HUDEP-2 (cell line): ENCODE results near the gene BDNF.
"Not testable (repeated sequence)": the region's sequence is repeated elsewhere in the genome, so short reads cannot be mapped to it uniquely, and the experiment has no call there.

Experiments
- DNase-seq, 76 experiments: peaks; one replicate each; lab custom pipeline; 2025; ENCODE audit not compliant: unreplicated experiment in 76 of 76; lab: John Stamatoyannopoulos, UW

The BDNF gene

DNA sequence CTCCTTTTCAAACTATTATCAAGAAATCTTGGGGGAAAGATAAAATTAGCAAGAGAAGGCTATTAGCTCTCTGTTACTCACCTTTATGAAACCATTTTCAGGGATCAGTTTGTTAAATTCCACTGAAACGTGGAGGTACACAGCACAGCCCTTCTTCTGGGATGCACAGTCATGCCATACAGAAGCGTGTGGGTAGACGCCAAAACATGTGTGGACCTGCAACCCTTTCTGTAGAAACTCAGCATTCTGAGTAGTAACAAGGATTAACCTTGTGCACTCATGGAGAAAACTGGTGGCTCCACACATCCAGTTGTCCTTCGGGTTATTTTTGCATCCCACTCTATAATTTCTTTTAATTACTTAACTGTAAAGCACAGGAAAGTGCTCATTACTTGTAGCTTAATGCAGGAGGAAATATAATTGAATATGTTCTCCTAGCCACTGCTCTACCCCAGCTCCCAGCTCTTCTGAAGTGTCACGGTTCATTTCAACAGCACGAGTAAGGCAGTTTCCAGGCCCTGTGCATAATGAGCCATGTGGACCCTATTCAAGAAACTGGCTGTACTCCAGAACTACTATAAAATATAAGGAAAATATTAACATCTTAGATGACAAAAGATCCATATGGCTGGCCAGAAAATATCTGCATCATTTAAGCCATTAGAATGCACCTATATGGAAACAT, 26.1 kb downstream of the BDNF start:
- no peak for DNase-seq

DNA sequence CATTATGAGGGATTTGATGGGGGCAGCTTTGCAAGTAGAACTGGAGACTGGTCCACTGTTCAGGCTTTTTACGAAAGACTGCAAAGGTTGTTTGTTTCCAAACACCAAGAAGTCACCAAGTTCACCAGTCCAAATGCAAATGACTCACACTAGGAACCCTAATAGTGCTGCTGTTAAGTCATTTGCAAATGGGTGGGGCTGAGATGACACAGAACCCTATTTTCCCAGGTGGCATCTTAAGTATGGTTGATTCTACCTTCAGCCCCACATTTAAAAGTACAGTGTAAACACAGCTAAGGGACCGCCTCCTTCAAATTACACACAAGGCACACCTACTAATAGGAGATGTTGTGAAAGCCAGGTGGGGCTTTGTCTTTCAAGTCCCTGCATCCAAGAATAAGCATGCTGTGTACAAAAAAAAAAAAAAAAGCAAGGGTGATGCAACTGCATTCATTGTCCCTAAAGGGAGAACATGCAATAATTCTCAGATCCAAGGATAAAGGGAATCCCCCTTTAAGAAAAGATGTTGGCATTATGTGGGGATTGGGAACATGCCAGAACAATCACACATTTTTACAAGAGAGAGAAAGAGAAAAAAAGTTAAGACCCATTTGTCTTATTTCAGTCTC, 27.3 kb downstream of the BDNF start:
- no peak for DNase-seq

GRCh38 chr11:27665508-27666101, 34.6 kb downstream of the BDNF start:
- not testable (repeated sequence) for DNase-seq

- no peak for DNase-seq
Measured at GRCh38 chr11:27663326-27663725, 36.9 kb downstream of the BDNF start.

GRCh38 chr11:27660171-27660570, 40.1 kb downstream of the BDNF start:
- DNase-seq = no peak

GRCh38 chr11:27658535-27659236, 41.6 kb downstream of the BDNF start:
- no peak for DNase-seq

GRCh38 chr11:27656806-27657483, 43.3 kb downstream of the BDNF start:
- no peak for DNase-seq

DNA sequence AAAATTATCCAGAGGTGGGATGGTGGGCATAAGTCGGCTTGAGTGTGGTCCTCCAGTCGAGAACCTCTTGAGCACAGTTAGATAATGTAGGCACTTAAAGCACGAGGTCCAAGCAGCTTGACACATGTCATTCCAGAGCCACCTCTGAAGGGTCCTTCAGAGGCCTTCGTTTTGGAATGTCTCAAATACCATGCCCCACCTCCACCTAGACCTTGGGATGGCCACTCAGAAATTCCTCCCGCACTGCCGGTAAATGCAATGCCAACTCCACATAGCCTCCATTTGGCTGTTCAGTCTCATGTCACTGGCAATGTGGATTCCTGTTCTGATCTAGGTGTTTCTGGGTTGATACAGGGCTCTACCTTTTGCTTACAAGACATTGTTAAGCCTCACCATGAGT, 43.9 kb downstream of the BDNF start:
- DNase-seq = no peak

DNA sequence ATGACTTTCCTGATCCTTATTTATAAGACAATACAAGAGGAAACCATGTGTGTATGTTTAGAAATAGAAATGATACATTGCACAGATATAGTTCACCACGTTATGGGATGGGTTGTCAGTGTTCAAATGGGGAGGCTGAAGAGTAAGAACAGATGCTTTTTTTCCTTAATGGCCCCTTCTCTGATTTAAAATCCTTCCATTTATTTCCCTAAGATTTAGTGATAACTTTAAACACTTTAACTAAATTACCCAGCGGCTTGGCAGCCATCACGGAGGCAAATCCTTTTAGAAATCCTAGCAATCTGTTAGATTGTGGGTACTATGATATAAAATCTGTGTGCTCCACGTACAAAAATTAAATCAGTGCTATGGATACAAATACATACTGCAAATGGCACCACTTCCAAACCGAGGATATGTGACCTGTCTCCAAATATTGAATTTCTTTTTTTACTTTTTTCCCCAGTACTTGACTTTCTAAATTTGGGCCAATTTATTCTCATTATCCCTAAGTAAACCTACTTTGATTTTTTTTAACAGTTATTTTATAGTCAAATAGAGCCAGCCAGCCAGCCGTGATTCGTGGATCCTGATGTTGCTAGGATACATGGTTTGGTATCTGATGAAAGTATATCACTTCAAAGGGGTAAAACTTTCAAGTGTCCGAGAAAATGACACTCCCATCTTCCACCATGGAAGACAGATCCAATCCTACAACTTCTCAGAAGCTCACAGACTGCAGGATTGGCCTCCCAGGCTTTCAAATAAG, 46.1 kb downstream of the BDNF start:
- DNase-seq = no peak

DNA sequence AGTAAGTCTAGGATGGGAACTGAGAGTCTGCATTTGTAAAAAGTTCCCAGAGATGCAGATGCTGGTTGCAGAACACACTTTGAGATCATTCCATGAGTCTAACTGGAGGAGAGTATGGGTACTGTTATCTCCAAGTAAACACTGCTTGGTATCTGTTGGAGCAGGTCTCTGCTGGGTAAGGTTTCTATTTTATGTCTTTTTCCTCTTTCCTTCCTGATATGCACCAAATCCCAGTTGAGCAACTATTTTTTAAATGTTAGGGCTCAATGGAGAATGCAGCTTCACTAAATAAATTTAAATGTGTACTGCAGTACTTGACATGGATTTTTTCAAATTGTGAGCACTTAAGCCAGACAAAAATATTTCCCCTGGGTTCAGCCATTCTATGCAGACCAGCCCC, 48.5 kb downstream of the BDNF start:
- no peak for DNase-seq

GRCh38 chr11:27650988-27651387, 49.3 kb downstream of the BDNF start:
- DNase-seq = no peak

GRCh38 chr11:27649800-27650199, 50.5 kb downstream of the BDNF start:
- no peak for DNase-seq

- no peak for DNase-seq
Measured at GRCh38 chr11:27648840-27649239, 51.4 kb downstream of the BDNF start.

- no peak for DNase-seq
Measured at GRCh38 chr11:27646051-27646818, 54.0 kb downstream of the BDNF start.

GRCh38 chr11:27642954-27643353, 57.3 kb downstream of the BDNF start:
- DNase-seq = no peak

- no peak for DNase-seq
Measured at GRCh38 chr11:27640954-27641353, 59.3 kb downstream of the BDNF start.

GRCh38 chr11:27635567-27636037, 64.7 kb downstream of the BDNF start:
- peak in 26 of 76 experiments; percentile 2 to 78 (median 23) for DNase-seq

DNA sequence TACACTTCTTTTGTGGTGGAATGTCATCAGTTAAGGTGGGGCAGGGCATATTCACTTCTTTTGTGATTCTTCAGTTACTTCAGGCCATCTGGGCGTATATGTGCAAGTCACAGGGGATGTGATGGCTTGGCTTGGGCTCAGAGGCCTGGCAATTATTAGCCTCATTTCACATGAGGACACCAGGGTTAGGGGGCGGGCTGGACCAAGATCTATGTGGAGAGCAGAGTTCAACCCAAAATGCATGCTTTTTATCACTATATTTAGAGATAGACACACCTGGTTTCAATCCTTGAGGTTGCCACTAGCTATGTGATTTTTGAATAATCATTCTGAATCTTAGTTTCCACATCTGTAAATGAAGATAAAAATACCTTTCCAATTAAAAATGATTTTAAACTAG, 65.5 kb downstream of the BDNF start:
- DNase-seq = not testable (repeated sequence)

DNA sequence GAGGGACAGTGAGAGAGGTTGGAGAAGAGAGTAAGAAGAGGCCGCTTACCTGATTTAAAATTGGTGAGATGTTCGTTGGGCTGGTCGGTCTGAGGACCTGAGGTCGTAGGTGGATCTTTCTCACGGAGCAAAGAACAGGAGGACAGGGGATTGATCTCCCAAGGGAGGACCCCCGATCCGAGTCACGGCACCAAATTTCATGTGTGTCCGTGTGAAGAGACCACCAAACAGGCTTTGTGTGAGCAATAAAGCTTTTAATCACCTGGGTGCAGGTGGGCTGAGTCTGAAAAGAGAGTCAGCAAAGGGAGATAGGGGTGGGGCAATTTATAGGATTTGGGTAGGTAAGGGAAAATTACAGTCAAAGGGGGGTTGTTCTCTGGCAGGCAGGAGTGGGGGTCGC, 66.0 kb downstream of the BDNF start:
- not testable (repeated sequence) for DNase-seq
